ENCODE results near the gene KIAA0513.

KIAA0513 gene

DNA sequence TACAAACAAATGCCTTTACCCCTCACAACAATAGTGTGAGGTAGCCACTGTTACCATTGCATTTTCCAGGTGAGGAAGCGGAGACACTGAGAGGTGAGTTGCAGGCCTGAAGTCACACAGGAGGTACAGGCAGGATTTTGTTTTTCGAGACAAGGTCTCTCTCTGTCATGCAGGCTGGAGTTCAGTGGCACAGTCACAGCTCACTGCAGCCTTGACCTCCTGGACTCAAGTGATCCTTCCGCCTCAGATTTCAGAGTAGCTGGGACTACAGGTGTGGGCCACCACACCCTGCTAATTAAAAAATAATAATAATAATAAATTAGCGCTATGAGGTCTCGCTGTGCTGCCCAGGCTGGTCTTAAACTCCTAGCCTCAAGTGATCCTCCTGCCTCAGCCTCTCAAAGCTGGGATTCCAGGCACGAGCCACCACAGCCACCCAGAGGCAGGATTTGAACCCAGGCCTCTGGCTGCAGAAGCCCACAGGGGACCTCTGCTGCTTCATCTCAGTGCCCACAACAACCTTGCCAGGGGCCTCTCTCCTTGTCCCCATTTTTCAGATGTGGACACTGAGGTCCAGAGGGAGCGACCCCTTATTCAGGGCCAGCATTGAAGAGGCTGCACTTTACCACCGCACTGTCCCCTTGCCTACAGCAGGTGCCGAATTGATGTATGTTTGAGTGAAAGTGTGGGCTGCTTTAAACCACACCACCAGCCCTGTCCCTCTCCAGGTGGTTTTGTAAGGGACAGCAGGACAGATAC is 100.7 kb downstream of the KIAA0513 start:
- no peak for DNase-seq (ENCODE audit: extremely low read depth in 1 of 2, low read depth in 1 of 2)

DNA sequence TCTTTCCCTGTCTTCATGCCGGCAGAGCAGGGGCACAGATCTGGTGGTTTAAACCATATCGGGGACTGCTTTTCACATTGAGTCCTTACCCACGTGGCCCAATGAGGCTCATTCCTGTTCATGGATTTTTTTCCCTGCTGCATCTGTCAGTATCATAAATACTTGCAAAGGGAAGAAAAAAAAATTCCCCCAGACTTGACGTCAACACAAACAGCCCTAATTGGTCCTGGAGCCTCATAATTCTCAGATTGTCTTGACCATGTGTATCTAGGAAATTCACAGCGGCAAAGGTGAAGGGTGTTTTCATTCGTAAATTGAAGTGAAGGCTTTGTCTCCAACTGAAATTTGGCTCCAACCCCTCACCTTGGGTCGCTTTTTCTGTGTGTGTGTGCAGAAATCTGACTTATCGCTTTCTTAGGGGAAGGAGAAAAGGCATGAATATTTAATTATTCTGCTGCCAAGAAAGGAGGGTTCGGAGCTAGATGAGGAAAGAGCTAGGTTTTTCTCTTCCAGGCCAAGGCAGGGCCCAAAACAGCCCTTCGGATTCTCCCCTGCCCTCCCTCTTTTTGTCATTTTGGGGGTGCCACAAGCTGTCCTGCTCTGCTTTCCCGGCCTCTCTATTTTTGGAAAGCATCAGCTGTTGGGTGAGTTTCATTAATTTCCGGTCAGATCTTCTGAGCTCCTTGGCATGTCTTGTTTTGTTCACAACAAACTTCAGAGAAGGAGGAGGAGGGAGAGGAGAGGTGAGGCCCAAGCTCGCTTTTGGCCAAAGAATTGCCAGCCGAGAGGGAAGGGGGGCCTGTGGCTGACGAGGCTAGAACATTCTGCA is 102.5 kb downstream of the KIAA0513 start:
- no peak for DNase-seq (ENCODE audit: extremely low read depth in 1 of 2, low read depth in 1 of 2)

DNA sequence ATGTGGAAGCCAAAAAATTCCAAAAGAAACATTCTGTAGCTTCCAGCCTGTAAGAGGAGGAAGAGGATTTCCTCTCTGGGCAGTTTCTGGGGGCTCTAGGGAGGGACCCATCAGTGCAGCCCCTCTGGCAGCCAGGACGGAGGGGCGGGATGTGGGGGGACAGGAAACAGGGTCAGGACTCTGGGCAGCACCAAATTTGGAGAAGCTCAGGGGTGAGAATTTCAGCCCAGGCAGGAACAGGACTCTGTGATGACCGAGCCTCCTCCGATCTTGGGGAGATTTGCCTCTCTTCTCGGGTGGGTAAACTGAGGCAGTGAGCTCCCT is 103.1 kb downstream of the KIAA0513 start:
- no peak for DNase-seq (ENCODE audit: extremely low read depth in 1 of 2, low read depth in 1 of 2)

DNA sequence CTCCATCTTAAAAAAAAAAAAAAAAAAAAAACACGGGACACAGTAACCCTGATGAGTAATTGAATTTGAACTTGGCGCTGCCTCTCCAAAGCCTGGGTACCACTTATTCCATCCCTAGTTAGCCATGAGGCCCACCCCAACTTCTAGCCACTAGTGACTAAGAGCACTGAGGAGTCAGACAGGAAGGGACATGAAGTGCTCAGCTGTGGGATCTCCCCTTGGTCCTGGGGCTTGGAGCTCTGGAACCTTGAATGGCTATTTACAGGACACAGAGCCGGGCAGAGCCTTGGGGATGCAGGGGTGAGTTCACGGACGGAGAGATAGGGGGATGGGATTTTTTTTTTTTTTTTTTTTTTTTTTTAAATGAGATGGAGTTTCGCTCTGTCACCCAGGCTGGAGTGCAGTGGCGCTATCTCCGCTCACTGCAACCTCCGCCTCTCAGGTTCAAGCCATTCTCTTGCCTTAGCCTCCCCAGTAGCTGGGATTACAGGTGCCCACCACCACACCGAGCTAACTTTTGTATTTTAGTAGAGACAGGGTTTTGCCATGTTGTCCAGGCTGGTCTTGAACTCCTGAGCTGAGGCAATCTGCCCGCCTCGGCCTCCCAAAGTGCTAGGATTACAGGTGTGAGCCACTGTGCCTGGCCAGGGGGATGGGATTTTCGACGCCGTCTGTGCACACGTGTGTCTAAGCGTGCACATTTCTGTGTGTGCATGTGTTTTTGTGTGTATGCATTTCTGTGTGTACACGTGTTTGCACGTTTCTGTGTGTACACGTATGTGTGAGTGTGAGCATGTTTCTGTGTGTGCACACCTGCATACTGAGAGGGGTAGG is 105.1 kb downstream of the KIAA0513 start:
- DNase-seq (ENCODE audit: extremely low read depth in 1 of 2, low read depth in 1 of 2): no peak

DNA sequence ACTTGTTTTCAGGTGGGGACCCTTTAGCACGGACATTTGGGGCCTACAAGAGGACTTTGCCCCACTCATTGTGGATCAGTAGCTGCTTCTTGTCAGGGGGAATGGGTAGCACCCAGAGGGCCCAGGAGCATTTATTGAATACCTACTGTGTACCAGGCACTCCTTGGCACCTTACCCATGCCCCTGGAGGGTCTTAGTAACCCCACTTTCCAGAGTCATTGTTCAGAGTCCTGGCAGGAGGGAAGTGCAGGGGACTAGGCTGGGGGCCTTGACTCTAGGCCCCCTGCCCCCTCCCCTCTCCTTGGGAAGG is 105.7 kb downstream of the KIAA0513 start:
- DNase-seq (ENCODE audit: extremely low read depth in 1 of 2, low read depth in 1 of 2): no peak

DNA sequence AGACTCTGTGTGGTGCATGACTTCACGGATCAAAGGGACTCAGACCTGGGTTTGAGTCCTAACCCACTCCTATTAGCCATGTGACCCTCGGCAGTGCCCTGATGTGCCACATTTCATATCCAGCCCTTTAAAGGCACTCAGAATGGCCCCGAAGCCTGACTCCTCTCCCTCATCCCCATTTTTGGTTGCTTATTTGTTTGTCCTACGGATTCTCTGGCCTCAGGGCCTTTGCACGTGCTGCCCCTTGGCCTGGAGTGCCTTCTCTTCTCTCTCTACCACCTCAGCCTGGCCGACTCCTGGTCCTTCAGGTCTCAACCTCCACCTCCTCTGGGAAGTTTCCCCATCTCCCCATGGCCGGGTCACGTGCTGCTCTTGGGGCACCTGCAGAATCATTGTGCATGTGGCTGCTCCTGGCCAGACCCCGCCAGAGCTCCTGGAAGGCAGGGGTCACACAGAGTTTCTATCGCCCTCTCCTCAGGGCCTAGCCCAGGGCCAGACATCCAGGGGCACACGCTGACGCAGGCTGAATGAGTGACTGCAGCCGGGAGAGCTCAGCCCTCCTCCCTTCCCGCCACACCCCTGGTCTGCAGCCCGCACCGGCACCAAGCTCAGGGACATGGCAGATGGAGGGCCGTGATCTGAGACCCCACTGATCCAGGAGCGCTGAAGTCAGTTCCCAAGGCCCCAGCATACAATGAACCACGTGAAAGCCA is 106.6 kb downstream of the KIAA0513 start:
- no peak for DNase-seq (ENCODE audit: extremely low read depth in 1 of 2, low read depth in 1 of 2)

DNA sequence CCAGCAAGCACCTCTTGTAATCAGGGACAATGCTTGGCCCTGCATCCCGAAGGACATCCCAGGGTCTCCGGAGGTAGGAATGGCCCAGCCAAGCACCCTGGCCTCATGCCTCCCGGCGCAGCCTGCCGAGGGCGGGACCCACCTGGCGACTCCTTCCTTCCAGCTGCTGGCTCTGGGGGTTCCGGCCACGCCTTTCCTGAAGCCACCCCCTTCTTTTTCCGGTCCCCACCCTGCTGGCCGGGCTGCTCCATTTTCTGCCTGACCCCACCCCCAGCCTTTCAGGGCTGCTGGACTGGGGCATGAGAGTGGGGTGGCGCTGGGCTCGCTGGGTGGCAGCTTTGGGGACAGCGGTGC is 107.2 kb downstream of the KIAA0513 start:
- no peak for DNase-seq (ENCODE audit: extremely low read depth in 1 of 2, low read depth in 1 of 2)

DNA sequence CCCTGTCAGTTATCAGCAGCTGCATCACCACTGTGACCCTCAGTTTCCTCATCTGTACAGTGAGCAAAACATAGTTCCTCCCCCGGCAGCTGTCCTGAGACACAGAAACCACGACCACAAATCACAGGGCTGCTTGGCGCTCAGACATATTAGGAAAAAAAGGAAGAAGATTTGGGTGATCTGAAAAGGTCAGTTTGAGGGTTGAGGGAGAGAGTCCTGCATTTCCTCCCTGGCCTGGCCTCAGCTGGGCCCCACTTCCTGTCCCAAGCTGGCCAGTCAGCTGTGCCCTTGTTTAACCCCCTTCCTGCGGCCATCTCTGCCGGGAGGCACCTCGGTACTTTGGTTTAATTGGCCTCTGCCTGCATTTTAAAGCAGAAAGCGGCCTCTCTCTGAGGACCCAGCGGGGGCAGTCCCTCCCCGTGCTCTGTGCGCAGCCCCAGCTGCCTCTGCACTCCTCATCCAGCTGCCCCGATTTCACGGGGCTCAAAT is 108.7 kb downstream of the KIAA0513 start:
- DNase-seq (ENCODE audit: extremely low read depth in 1 of 2, low read depth in 1 of 2): no peak

DNA sequence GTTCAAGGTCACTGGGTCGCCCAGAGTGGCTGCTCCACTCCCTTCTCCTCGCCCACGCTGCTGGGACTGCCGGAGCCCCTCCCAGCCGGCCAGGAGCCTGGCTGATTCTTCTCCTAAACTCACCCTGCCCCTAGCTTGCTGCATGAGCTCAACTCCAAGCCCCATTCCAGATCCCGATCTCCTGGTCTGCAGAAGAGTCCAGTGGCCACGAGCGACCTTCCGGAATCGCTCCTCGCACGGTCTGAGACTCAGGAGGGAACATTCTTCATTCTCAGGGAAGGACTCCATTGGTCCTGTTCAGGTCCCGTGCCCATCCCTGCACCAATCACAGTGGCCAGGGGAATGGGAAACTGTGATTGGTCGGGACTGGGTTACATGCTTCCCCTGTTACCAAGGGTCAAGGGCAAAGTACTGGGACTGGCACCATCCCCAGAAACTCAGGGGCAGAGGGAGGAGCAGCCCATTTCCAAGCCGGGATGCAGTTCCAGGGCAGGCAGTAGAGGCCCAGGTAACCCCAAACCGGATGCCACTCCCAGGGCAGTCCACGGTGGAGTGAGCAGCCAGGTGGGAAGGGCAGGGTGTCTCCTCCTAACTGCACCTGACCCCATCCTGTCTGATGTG is 109.2 kb downstream of the KIAA0513 start:
- no peak for DNase-seq (ENCODE audit: extremely low read depth in 1 of 2, low read depth in 1 of 2)

DNA sequence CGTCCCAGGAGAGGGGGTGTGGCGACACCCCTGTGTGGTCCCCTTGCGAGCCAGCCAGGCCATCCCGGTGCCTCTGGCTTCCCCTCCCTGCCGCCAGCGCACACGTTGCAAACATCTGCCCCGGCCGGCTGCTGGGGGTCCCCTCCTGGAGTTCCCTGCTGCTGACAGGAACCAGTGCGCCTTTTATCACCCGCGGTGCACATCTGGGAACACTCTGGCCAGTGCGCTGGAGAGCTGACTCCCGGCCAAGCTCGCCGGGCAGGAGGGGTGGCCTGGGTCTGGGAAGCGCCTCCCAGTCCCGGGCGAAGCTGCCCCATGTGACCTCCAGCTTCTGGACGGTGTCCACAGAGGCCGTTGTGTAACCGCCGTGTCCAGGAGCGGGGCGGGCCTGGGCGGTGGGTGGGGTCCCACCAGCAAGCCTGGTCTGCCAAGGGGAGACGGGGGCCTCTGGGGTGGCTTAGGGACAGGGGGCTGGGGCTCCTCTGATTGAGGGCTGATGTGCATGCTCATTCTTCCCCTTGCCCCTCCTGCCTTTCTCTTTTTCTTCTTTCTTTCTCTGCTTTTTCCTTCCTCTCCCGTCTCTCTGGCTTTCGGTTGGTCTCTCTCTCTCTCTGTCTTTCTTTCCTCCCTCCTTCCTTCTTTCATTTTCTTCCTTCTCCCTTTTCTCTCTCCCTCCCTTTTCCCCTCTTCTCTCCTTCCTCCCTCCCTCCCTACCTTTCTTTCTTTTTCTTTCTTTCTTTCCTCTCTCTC is 109.9 kb downstream of the KIAA0513 start:
- no peak for DNase-seq (ENCODE audit: extremely low read depth in 1 of 2, low read depth in 1 of 2)

DNA sequence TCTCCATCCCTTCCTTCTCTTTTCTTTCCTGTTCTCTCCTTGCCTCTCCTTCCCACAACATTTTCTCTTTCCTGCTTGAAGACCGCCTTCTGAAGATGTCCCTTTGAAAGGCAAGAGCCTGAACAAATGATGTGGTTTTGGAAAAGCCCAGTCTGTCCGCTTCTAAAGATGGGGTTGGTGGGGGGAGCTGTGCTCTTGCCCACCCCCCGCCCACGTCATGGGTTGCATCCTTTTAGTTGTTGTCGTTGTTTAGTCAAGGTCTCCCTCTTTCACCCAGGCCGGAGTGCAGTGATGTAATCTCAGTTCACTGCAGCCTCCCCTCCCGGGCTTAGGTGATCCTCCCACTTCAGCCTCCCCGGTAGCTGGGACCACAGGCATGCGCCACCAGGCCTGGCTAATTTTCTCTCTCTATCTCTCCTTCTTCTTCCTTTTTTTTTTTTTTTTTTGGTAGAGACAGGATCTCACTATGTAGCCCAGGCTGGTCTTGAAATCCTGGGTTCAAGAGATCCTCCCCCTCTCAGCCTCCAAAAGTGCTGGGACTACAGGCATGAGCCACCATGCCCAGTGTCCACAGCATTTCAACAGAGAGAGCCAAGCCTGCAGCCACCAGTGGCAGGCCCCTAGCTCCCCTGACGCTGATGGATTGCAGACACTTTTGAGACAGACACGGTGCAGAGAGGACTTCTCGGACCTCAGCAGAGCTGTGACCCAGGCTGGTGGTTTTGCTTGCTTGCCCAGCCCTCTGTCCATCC is 110.7 kb downstream of the KIAA0513 start:
- DNase-seq (ENCODE audit: extremely low read depth in 1 of 2, low read depth in 1 of 2): no peak

DNA sequence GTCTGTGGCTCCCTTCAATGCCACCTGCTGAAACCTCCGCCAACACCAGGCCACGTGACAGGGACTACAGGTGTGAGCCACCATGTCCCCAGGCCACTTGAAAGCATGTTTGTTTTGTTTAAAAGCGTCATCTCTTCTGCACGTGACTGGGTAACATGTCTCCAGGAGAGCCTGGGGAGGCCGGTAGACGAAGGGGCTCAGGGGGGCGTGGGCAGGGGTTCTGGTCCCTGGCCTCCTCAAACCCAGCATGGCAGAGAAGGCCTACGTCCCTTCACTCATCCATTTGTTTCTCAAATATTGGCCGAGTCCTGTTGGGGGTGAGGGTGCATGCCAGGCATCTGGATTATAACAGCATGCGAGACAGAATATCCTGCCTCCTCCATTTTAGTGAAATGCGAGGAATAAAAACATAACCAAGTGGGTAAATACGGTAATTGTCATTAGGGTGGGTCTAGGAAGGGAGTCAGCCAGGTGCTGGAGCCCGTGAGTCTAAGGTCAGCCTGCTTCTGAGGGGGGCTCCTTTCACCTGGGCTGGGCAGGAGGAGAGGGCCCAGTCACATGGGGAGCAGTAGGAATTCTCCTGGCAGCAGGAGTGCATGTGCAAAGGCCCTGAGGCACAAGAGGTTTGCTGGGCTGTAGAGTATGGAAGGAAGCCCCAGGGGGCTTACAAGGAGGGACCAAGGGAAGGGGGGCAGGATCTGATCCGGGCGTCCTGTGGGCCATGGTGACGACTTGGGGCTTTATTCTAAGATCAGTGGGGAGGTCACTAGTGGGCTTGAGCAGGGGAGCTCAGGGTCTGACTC is 111.4 kb downstream of the KIAA0513 start:
- DNase-seq (ENCODE audit: extremely low read depth in 1 of 2, low read depth in 1 of 2): no peak

DNA sequence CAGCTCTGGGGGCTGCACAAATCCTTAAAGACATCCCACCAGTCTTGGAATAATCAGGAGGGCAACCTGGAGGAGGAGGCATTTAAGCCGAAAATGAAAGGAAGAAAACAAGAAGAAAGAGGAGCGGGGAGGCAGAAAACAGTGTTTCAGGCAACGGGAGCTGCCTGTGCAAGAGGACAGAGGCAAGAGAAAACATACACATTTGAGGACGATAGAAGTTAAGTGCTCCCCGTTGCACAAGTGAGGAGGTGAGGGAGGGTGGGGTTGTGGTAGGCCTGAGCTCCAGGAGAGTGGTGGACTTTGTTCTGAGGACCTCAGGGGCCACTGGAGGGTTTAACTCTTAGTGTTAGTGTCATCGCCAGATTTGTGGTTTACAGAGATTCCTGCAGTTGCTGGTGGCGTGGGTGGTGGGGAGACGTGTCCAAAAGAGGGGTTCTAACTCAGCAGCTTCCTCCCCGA is 112.3 kb downstream of the KIAA0513 start:
- DNase-seq (ENCODE audit: extremely low read depth in 1 of 2, low read depth in 1 of 2): no peak

DNA sequence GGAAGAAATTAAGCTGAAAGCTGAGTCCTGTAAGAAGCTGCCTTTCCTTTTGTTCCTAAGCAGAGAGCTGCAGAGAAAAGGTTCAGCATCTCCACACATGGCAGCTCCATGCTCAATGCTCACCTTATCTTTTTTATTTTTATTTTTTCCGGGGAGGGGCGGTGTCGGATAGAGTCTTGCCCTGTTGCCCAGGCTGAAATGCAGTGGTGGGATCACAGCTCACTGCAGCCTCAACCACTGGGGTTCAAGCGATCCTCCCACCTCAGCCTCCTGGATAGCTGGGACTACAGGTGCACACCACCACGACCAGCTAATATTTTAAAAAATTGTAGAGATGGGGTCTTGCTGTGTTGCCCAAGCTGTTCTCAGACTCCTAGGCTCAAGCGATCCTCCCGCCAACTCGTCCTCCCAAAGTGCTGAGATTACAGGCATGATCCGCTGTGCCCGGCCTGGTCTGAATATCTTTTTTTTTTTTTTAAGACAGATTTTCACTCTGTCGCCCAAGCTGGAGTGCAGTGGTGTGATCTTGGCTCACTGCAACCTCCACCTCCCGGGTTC is 112.9 kb downstream of the KIAA0513 start:
- DNase-seq (ENCODE audit: extremely low read depth in 1 of 2, low read depth in 1 of 2): no peak

DNA sequence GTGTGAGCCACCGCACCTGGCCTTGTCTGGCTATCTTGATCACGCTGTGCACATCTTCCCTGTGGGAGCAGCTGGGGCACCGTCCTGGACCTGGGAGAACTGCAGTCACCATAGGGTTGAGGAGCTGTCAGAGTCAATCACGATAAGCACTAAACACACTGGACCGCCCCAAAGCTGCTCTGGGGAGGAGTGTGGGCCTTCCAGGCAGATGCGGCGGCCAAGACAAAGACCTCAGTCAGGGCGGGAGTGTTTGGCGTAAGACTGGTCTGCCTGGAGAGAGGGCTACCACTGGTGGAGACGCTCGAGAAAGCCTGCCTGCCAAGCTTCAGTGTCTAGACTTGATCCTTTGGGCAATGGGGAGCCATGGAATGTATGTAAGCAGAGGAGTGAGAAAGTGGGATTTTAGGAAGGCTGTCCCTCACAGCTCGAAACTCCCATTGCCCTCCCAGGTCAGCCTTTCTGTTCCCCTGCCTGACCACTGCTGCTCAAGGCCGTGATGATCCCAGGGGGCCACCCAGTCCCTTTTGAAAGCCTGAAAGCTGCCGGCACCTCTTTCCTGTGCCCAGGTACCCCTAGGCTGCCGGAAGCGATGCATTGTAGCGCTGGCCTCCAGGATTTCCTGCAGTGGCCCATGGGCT is 114.0 kb downstream of the KIAA0513 start:
- DNase-seq (ENCODE audit: extremely low read depth in 1 of 2, low read depth in 1 of 2): no peak

DNA sequence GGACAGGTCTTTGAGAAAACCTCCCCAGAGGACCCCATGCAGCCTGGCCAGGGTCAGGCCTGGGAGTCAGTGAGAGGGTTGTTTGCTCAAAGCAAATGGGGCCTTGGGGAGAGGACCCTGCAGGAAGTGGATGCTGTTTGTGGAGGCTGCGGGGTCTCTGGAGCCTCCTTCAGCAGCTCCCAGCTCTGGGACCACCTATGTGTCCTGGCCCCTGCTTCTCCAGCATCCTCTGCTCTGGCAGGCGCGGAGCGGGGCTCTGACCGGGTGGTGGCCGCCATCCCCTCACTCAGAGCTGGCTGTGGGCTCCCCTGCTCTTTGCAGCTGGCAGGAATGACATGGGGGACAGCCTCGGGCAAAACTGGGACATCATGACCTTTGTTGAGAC is 114.5 kb downstream of the KIAA0513 start:
- no peak for DNase-seq (ENCODE audit: extremely low read depth in 1 of 2, low read depth in 1 of 2)

DNA sequence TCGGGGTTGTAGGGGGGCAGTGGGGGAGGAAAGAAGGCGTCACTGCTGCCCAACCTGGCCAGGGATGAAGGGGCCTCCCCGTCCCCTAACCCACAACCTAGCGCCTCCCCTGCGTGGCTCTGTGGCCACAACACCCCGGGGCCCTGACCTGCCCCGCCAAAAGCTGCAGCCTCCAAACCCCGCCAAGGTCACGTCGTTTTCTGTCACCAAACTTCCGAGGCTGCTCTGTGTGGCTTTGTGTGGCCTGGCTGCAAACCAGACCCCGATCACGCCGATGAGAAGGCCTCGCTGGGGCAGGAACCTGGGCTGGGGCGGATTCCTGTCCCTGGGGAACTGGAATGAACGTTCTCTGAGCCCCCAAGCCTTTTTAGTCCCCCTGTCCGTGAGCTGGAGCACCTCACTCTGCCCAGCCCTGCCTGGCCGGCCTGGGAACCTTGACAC is 115.2 kb downstream of the KIAA0513 start:
- no peak for DNase-seq (ENCODE audit: extremely low read depth in 1 of 2, low read depth in 1 of 2)
